Measurements from ENCODE around the gene CD302.
"Not testable (repeated sequence)": the region's sequence is repeated elsewhere in the genome, so short reads cannot be mapped to it uniquely, and the experiment has no call there.

The CD302 gene, protein sequence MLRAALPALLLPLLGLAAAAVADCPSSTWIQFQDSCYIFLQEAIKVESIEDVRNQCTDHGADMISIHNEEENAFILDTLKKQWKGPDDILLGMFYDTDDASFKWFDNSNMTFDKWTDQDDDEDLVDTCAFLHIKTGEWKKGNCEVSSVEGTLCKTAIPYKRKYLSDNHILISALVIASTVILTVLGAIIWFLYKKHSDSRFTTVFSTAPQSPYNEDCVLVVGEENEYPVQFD

DNA sequence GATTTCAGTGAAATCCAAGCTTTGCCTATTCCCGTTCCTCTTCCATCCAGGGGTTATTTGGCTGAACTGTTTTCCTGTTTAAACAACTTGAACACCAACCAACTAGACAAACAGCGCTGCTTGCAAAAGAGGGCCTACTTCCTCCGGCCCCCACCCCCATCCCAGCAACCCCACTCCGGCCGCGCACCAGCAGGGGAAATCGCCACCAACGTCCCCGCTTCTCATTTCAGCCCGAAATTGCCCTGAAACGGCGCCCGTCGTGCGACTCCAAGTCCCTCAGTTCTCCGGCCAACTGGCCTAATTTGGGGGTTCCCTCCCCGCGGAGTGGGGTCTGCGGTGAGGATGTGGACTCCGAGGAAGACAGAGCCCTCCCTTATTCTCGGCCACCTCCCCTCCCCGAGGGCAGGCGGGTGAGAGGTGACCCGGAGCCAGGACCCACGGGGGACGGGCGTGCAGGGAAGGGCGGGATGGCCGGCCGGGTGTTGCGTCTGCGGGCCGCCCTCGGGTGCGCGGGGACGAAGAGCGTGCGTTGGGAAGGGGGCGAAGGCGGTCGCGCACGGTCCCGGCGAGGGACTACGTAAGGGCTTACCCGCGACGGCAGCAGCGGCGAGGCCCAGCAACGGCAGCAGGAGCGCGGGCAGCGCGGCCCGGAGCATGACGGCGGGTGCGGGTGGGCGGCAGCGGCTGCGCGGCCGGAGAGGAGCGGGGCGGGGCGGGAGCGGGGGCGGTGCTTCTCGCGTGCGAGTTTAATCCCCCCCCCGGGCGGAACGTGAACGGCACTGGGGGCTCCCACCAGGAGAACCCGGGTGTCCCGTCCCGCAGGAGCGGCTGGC is at the start of gene CD302:
Gene CD302 (minus strand): TSS at position 666 of the 833 bp plus-strand sequence. CDS start 10 bp downstream, at position 656.
- no peak for DNase-seq

DNA sequence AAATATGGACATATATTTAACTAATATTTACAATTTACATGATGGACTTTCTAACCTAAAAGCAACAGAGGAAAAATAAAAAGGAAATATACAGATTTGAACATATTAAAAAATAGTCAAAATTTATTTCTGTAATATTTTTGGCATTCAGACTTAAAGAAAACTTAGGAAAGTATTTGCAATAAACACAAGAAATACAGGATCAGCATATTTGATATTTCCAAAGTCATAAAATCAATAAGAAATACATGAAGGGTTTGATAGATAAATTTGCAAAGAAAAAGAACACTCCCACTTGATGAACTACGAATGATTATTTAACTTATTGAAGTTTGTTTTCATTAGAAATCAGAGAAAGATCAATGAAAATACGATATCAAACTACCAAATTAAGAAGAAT is 48.6 kb upstream of the CD302 start:
- DNase-seq: no peak

DNA sequence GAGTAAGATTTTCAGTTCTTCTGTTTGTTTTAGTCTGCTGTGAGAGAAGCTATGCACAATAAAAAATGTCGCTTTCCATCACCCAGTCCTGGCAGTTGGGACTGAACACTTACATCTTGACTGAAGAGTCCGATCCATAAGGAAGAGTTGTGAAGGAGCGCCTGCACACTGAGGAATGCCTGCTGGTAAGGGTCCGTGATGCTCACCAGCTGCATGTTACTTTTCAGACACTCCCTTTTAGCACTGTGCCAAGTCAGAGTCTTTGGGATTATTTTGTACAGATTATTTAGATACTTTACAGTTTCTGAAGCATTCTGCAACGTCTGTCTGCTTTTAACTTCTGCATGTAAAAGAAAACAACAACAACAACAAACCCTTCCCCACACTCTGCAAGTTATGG is 42.6 kb upstream of the CD302 start:
- DNase-seq: no peak

DNA sequence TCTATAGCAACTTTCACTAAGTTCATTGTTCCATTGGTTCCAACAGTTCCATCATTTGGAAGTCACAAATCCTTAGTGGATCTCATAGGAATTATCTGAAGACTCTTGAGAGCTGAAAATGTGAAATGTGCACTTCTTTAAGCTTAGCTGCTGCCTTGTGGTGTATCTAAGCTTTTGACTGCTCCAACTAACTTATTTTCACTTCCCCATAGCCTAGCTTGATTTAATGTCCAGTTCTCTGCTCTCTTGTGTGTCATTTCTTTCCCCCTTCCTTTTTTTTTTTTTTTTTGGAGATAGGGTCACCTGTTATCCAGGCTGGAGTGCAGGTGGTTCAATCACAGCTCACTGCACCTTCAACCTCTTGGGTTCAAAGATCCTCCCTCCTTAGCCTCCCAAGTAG is 34.9 kb upstream of the CD302 start:
- DNase-seq: no peak

DNA sequence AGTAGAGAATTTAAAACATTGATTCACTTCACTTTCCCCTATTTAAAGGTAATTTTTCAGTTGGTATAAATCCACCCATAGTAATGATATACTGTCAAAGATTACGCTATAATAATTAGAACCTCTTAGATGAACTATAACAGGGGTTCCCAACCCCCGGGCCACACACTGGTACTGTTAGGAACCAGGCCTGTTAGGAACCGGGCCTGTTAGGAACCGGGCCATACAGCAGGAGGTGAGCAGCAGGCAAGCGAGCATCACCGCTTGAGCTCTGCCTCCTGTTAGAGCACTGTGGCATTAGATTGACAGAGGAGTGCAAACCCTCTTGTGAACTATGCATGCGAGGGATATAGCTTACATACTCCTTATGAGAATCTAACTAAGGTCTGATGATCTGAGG is 34.0 kb upstream of the CD302 start:
- no peak for DNase-seq

DNA sequence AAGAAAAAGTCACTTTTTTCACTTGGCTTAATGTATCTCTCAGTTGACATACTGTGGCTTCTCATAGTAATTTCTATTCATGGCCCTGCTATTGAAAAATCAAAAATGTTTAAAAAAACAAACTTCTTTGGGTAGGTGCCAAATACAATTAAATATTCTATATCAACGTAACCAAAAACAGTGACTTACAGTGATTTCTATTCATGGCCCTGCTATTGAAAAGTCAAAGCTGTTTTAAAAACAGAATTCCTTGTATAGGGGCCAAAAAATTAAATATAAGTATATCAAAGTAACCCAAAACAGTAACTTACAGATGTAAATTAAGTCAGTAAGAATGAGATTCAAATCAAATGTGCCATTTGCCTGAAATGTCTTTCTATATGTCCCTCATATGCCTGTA is 31.4 kb upstream of the CD302 start:
- no peak for DNase-seq

DNA sequence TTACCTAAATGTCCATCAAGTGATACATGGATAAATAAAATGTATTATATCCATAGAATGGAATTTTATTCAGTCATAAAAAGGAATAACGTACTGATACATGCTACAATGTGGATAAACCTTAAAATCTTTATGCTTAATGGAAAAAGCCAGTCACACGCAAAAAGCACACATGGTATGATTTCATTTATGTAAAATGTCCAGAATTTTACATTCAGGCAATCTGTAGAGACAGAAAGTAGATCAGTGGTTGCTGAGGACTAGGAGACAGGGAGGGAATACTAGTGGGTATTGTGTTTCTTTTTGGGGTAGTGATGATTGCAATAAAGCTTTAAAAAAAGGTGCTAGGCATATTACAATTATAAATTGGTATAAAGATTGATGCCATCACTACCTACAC is 30.7 kb upstream of the CD302 start:
- no peak for DNase-seq

DNA sequence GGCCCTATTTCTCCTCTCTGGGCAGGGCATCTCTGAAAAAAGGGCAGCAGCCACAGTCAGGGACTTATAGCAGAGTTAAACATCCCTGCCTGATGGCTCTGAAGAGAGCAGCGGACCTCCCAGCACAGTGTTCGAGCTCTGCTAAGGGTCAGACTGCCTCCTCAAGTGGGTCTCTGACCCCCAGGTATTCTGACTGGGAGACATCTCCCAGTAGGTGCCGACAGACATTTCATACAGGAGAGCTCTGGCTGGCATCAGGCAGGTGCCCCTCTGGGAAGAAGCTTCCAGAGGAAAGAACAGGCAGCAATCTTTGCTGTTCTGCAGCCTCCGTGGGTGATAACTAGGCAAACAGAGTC is 24.4 kb upstream of the CD302 start:
- not testable (repeated sequence) for DNase-seq

DNA sequence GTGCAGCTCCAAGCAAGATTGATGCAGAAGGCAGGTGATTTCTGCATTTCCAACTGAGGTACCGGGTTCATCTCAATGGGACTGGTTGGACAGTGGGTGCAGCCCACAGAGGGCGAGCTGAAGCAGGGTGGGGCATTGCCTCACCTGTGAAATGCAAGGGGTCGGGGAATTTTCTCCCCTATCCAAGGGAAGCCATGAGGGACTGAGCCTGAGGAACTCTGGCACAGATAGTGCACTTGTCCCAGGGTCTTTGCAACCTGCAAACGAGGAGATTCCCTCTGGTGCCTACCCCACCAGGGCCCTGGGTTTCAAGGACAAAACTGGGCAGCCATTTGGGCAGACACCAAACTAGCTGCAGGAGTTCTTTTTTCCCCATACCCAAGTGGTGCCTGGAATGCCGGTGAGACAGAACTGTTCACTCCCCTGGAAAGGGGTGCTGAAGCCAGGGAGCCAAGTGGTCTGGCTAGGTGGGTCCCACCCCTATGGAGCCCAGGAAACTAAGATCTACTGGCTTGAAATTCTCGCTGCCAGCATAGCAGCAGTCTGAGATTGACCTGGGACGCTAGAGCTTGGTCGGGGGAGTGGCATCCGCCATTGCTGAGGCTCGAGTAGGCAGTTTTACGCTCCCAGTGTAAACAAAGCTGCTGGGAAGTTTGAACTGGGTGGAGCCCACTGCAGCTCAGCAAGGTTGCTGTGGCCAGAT is 23.9 kb upstream of the CD302 start:
- DNase-seq: not testable (repeated sequence)

DNA sequence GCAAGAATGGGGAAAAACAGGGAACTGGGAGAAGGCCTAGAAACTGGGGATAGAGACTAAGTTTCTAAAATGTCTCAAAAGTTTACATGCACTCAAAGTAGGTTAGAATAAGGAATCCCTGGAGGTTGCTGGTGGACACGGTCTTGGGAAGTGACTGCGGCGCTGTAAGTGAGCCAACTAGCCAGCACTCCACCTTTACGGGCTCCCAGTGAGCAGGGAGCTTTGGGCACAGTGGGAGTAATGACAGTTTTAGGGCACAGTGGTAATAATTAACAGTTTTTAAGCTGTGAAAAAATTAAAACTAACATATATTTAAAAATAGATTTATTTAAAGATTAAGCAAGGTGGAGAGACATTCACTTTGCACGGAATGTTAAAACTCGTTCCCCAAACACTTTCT is 20.9 kb upstream of the CD302 start:
- no peak for DNase-seq

DNA sequence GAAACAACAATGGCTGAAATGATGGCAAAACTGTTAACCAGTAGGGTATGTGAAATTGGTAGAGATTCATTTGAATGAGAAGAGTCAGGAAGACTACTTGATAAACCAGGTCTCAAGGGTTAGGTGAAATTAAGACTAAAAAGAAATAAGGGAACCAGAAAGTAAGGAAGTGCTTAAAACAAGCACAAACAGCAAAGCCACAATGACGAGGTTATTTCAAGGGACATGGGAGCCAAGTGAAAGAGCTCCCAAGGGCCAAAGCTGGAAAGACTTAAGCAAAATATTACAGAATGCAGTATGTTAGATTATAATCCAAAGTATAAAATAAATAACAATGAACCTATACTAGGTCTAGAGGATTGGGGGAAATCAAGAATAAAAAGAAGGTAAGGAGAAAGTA is 19.3 kb upstream of the CD302 start:
- no peak for DNase-seq

DNA sequence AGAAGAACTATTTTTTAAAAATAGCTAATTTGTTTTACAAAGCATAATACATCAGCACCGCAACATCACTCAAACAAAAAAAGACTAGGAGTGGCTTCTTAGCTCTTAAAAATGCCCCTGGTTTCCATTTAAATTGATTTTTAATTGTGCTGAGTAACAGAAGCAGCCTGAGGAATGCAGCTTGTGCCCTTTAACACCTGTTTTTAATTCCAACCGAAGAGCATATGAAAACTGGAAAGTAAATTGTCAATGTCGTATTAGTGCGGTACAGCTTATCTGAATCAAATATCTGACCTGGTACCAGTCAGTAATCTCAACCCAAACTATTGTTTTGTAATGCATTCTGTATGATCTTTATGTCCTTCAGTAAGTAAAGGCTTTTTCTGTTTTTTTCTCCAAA is 13.2 kb upstream of the CD302 start:
- DNase-seq: no peak

DNA sequence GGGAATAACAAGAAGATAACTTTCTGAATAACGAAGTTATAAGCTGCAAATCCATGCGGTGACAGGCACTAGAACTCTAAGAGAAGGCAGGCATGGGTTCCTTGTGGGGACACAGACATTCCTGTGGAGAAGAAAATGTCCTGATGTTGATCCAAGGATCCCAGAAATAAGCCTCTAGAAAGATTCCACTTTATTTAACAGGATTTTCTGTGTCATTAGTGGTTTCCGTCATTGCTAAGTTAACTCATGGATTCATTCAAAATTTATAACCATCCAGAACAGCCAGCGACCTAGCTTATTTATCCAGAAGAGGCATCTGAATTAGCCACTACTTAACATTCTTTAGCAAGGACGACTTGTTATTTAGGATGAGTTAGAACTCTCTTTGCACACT is 10.0 kb upstream of the CD302 start:
- no peak for DNase-seq

DNA sequence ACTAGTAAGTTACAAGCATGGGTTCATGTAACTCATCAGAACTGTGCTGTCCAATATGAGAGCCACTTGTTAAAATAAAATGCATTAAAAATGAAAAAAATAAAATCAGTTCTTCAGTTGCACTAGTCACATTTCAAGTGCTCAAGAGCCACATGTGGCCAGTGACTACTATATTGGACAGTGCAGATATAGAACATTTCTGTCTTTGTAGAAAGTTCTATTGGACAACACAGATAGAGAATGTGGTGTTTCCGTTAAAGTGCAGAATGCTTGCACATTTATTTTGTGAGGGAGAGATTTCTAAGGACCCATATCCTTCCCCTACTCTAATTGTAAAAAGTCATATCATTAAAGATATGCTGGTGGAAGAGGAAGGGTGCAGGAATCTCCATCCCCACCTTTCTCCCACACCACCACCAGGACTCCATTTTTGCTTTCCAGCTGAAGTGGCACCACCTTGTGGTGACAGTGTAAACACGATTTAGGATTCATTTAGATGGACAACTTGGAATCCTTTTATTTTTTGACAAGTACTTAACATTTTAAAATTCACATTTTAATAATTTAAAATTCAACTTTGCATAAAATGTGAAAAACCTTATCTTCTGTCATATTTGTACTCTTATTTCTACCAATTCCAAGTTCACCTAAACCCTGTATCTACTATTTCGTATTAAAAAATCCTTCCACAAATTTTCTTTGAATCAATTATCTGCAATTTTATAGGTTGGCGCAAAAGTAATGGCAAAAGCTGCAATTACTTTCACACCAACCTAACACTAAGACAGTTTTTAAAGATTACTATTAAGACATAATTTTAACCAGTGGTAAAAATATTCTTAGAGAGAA is 9.4 kb upstream of the CD302 start:
- no peak for DNase-seq

DNA sequence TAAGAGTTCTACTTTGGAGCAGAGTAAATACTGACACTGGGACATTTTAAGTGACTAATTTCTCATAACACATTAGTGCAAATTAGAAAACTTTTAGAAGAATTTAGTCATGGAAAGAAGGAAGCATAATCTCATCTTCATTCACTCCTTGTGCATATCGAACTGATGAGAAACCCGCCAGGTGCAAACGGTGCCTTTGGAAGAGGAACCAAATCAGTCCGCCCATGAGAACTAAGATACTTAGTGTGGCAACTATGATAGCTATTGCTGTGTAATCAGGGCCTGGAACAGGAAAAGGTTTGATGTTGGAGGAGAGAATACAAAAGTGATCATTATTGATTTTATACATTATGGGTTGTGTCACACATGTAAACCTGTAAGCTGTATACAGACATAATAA is 6.9 kb upstream of the CD302 start:
- DNase-seq: no peak

DNA sequence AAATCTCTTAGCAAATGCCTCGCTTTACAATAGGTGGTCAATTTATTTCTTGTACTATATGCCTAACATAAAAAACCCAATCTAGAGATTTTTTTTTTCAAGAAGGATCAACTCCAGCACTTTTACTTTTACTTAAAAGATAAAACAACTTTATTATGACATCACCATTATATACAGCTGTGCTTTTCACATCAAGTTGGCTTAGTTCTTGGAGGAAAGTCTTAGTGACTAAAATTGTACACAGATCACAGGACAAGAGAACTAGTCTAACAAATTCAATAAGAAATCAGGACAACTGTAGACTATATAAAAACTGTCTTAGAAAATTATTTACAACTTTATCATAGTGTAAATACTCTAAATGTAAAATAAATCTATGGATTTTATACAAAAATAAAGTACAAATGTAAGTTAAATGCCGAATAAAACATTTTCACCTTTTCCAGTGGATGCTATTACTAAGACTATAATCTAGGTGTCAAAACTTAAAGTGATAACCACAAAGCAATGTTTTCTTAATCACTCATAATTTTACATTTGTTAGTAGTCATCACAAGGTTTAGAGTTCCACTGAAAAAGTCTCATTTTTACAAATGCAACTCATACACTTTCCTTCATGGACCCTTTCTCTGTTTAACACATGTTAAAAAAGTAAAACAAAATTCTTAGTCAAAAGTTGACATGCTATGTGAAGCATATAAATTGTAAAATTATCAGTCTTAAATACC is 5.4 kb upstream of the CD302 start:
- no peak for DNase-seq

DNA sequence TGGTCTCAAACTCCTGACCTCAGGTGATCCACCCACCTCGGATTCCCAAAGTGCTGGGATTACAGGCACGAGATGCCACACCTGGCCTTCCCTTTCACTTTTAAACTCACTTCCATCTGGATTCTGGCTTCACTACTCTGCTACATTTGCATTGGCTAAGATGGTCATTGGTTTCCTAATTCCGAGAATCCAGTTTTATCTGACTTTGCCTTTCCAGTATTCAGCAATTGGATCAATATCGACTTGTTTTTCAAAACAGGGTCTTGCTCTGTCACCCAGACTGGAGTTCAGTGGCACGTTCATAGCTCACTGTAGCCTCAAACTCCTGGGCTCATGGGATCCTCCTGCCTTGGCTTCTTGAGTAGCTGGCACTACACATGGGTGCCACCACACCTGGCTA is 4.7 kb upstream of the CD302 start:
- no peak for DNase-seq

DNA sequence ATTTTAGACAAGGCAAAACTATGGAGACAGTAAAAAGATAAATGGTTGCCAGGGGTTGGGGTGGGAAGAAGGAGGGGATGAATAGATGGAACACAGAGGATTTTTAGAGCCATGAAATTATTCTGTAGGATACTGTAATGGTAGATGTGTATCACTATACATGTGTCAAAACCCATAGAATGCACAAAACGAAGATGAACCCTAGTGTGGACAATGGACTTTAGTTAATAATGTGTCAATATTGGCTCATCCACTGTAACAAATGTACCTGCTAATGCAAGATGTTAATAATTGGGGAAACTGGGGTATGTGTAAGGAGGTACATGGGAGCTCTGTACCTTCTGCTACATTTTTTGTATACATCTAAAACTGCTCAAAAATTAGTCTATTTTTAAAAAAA is 1.8 kb upstream of the CD302 start:
- DNase-seq: no peak

DNA sequence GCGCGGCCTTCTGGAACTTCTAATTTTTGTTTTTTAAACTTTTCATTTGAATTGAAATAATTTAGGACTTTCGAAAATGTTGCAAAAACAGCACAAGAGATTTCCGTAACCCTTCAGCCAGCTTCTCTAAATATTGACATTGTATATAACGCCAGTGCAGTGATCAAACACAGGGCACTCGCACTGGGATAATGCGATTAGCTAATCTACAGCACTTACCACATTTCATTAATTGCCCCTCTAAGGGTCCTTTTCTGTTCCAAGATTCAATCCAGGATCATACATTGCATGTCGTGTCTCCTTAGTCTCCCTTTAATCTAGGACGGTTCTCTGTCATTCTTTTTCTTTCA is 343 bp upstream of the CD302 start:
- DNase-seq: no peak

DNA sequence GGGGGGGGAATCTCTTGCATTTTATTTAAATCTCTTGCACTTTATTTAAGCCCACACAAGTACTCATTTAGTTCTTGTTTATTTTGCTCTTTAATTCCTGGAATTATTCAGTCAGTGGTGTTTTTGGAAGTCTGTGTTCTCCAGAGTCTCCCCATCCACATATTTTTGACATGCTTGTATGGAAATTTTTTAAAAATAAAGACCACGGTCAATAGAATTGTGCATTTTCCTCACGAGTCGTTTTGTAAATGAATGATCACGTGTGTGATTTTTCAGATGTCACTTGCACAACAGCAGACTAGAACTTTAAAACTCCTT is 824 bp downstream of the CD302 start:
- no peak for DNase-seq

DNA sequence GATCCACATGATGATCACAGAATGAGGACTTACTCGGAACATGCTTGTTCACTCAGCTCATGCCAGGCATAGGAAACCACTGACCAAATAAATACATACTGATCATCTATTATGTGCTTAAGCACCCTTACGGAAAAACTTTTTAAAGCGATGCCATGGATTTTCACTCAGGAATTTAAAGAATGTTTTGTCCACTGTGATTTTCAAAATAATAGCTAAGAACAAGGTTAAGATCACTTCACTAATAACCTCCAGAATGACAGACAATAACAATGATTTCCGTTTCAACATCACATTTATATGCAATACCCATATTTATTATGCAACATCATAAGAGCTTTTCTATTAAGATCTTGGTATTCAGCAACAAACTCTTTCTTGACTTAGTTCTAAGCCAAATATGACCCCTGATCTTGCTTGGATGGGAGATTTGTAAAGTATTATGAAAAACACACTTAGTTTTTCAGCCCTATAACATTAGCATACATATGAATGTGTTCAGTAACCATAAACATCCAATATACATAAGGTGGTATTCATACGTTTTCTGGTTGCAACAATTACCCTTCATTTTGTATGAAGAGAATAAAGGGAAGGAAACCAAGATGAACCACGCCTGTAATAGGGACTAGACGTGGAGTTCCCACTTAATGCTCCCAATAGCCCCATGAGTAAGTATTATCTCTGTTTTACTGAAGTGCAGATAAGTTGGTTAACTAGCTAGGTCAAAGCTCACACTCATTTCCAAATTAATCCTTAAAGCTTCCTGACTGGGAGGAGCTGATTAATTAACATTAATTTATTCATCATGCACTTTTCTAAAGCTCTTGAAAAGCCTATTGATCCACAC is 1.9 kb downstream of the CD302 start:
- no peak for DNase-seq

DNA sequence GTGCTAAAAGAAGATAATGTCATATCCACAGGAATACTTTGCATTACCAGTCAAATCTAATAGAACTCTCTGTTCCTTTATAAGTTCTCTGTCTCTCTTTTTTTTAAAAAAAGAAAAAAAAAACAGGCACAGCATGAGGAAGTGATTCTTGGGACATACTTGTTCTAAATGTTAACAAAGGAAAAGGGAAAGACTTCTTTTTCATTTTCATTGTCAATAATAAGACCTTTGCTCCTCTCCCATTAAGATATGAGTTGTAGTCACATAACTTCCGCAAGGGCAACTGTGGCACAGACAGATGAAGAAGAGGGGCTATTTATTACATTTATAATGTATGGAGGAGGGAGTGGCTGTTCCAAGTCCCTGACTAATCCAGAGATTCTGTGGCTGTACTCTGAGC is 4.7 kb downstream of the CD302 start:
- DNase-seq: no peak

Data from cortex of kidney (tissue), 1 donor.